ENCODE data around the gene TFEB. TPM values are rescaled to one million over a fixed set of nuclear protein-coding genes. Genes with fewer than 3 reads are reported as not detected.

The TFEB gene
- total RNA-seq, 1 donor from 2014 or later, result 3.1 TPM

GRCh38 chr6:41704028-41704427 is 31.4 kb downstream of the TFEB start:
- DNase-seq, result no peak
- TF ChIP-seq CTCF (IDR thresholded peaks at IDR 0.05; ENCODE audit: partially characterized antibody, unreplicated experiment), result no peak
- H3K4me3 Mint-ChIP-seq (ENCODE audit: unreplicated experiment), result no peak overlapping the region
- peaks cover 2% of the 10 kb centered on the region for H3K4me1 Mint-ChIP-seq (ENCODE audit: low read depth, unreplicated experiment)
- peaks cover 3% of the 10 kb centered on the region for H3K9me3 Mint-ChIP-seq (ENCODE audit: unreplicated experiment)
- H3K27me3 Mint-ChIP-seq (ENCODE audit: unreplicated experiment), result peaks cover 14% of the 10 kb centered on the region
- H3K36me3 Mint-ChIP-seq (ENCODE audit: unreplicated experiment), result no peaks in the 10 kb centered on the region
- no peak overlapping the region for H3K27ac Mint-ChIP-seq (ENCODE audit: unreplicated experiment)

GRCh38 chr6:41702771-41703494 is 32.5 kb downstream of the TFEB start:
- H3K4me1 Mint-ChIP-seq (ENCODE audit: low read depth, unreplicated experiment), result peaks cover 2% of the 10 kb centered on the region

GRCh38 chr6:41702089-41702745 is 33.2 kb downstream of the TFEB start:
- no peak for DNase-seq
- Mint-ChIP-seq H3K4me3 (ENCODE audit: unreplicated experiment) (no peak overlapping the region), H3K4me1 (ENCODE audit: low read depth, unreplicated experiment) (peaks cover 2% of the 10 kb centered on the region), H3K27ac (ENCODE audit: unreplicated experiment) (no peak overlapping the region), H3K9me3 (ENCODE audit: unreplicated experiment) (peaks cover 3% of the 10 kb centered on the region), H3K36me3 (ENCODE audit: unreplicated experiment) (no peaks in the 10 kb centered on the region), H3K27me3 (ENCODE audit: unreplicated experiment) (peaks cover 8% of the 10 kb centered on the region)
- TF ChIP-seq CTCF (IDR thresholded peaks at IDR 0.05; ENCODE audit: partially characterized antibody, unreplicated experiment), result no peak

More at GRCh38 chr6:41702771-41703494, 32.5 kb downstream of the TFEB start:
- peaks cover 3% of the 10 kb centered on the region for H3K9me3 Mint-ChIP-seq (ENCODE audit: unreplicated experiment)
- H3K27ac Mint-ChIP-seq (ENCODE audit: unreplicated experiment), result no peak overlapping the region
- TF ChIP-seq CTCF (IDR thresholded peaks at IDR 0.05; ENCODE audit: partially characterized antibody, unreplicated experiment), result no peak
- no peak overlapping the region for H3K4me3 Mint-ChIP-seq (ENCODE audit: unreplicated experiment)
- peaks cover 10% of the 10 kb centered on the region for H3K27me3 Mint-ChIP-seq (ENCODE audit: unreplicated experiment)
- H3K36me3 Mint-ChIP-seq (ENCODE audit: unreplicated experiment), result no peaks in the 10 kb centered on the region
- no peak for DNase-seq

- Mint-ChIP-seq H3K4me3 (ENCODE audit: unreplicated experiment) (no peak overlapping the region), H3K9me3 (ENCODE audit: unreplicated experiment) (peaks cover 3% of the 10 kb centered on the region), H3K27ac (ENCODE audit: unreplicated experiment) (no peak overlapping the region), H3K36me3 (ENCODE audit: unreplicated experiment) (no peaks in the 10 kb centered on the region), H3K4me1 (ENCODE audit: low read depth, unreplicated experiment) (peaks cover 2% of the 10 kb centered on the region), H3K27me3 (ENCODE audit: unreplicated experiment) (peaks cover 5% of the 10 kb centered on the region)
- no peak for TF ChIP-seq CTCF (IDR thresholded peaks at IDR 0.05; ENCODE audit: partially characterized antibody, unreplicated experiment)
- no peak for DNase-seq
Observed at GRCh38 chr6:41700463-41701347, 34.7 kb downstream of the TFEB start.

All from glutamatergic neuron (in vitro differentiated cells).